HepG2 (cell line): Measurements from ENCODE around the gene CISD3. TPM values are rescaled to one million over a fixed set of nuclear protein-coding genes. Genes with fewer than 3 reads are reported as not detected.
A peak's percentile ranks its signal among the peaks of the same experiment; 100 is the strongest.

Experiments
- AGO2 ChIP-seq: fragments of 200-400 bp; formaldehyde crosslinking; optimal IDR thresholded peaks from 2 replicates; pipeline ENCODE3; 2017; ENCODE audit warnings: mild to moderate bottlenecking, low read depth, low read length, moderate library complexity
- ARNT2 ChIP-seq: sonication (generic); formaldehyde crosslinking; IDR thresholded peaks from 2 replicates; pipeline ENCODE4 v1.8.0; 2022; ENCODE audit warnings: mild to moderate bottlenecking, low read depth, missing genetic modification reagents, moderate library complexity
- ATF5 ChIP-seq: sonication (generic); formaldehyde crosslinking; IDR thresholded peaks from 2 replicates; pipeline ENCODE4 v1.4.0; 2020; ENCODE audit warnings: mild to moderate bottlenecking, low read depth, missing genetic modification reagents
- BHLHE40 ChIP-seq: IDR thresholded peaks from 2 replicates; pipeline ENCODE4 v1.6.1; 2011; ENCODE audit warnings: low read length, improper control_type of control experiment
- FIP1L1 ChIP-seq: fragments of 200-400 bp; formaldehyde crosslinking; IDR thresholded peaks from 2 replicates; pipeline ENCODE4 v1.6.1; 2018; ENCODE audit warnings: low read depth, mild to moderate bottlenecking, low read length, moderate library complexity, borderline replicate concordance; ENCODE audit not compliant: insufficient read depth
- FOXM1 ChIP-seq: sonication (generic); formaldehyde crosslinking; IDR thresholded peaks from 2 replicates; pipeline ENCODE4 v1.5.0; 2020; ENCODE audit warnings: missing genetic modification reagents
- HIVEP1 ChIP-seq: sonication (generic); formaldehyde crosslinking; IDR thresholded peaks from 2 replicates; pipeline ENCODE4 v1.4.0; 2020; ENCODE audit warnings: mild to moderate bottlenecking, missing genetic modification reagents
- HOMEZ ChIP-seq: IDR thresholded peaks from 2 replicates; pipeline ENCODE4 v1.6.1; 2016; ENCODE audit warnings: low read depth
- NR2C2 ChIP-seq: sonication (generic); formaldehyde crosslinking; IDR thresholded peaks from 2 replicates; pipeline ENCODE4 v1.4.0; 2020; ENCODE audit warnings: missing genetic modification reagents, mild to moderate bottlenecking, moderate library complexity, borderline replicate concordance
- THAP9 ChIP-seq: sonication (generic); formaldehyde crosslinking; IDR thresholded peaks from 2 replicates; pipeline ENCODE4; 2020; ENCODE audit warnings: missing genetic modification reagents, mild to moderate bottlenecking, borderline replicate concordance
- ZBTB26 ChIP-seq: IDR thresholded peaks from 2 replicates; pipeline ENCODE4 v1.6.1; 2016; ENCODE audit warnings: missing compliant biosample characterization, missing genetic modification reagents, borderline replicate concordance
- ZBTB44 ChIP-seq: sonication (generic); formaldehyde crosslinking; IDR thresholded peaks from 2 replicates; pipeline ENCODE4 v1.4.0; 2020; ENCODE audit warnings: missing genetic modification reagents
- ZKSCAN8 ChIP-seq: IDR thresholded peaks from 2 replicates; pipeline ENCODE4 v1.6.1; 2016; ENCODE audit warnings: borderline replicate concordance, missing genetic modification reagents, missing compliant biosample characterization
- ZNF17 ChIP-seq: sonication (generic); formaldehyde crosslinking; IDR thresholded peaks from 2 replicates; pipeline ENCODE4 v1.5.0; 2020; ENCODE audit warnings: mild to moderate bottlenecking, missing genetic modification reagents
- ZNF224 ChIP-seq: sonication (generic); formaldehyde crosslinking; IDR thresholded peaks from 2 replicates; pipeline ENCODE4 v1.5.0; 2020; ENCODE audit warnings: mild to moderate bottlenecking, missing genetic modification reagents
- ZNF33B ChIP-seq: sonication (generic); formaldehyde crosslinking; IDR thresholded peaks from 2 replicates; pipeline ENCODE4 v1.5.1; 2020; ENCODE audit warnings: mild to moderate bottlenecking, missing genetic modification reagents
- ZNF788 ChIP-seq: sonication (generic); formaldehyde crosslinking; IDR thresholded peaks from 2 replicates; pipeline ENCODE4 v1.5.0; 2020; ENCODE audit warnings: mild to moderate bottlenecking, missing genetic modification reagents, borderline replicate concordance
- polyA plus RNA-seq, 8 experiments: library from polyadenylated mRNA; depleted of rRNA in 3 of 8; stranded (reverse) in 7 of 8; unstranded in 1 of 8; fragments of >200 nt; fragmentation: Illumina TruSeq in 4 of 8; extraction: Trizol in 4 of 8; gene quantifications; 2 replicates each; pipeline versions ENCODE4 v1.2.1 to v1.2.3, GENCODE V29; 2011 to 2016; ENCODE audit warnings: low read depth in 4 of 8, missing spikeins in 1 of 8, mixed read lengths in 1 of 8; ENCODE audit not compliant: insufficient read depth in 1 of 8
- total RNA-seq, 5 experiments: library from RNA; depleted of rRNA; stranded (reverse); fragments of >200 nt; fragmentation: Illumina TruSeq; extraction: Trizol; gene quantifications; 2 replicates each; pipeline ENCODE4 v1.2.3, GENCODE V29; 2016; ENCODE audit warnings: low read depth in 1 of 5

Gene CISD3
- total and polyA plus RNA-seq, 2 of the 13 experiments (the other 11 are each of a cell fraction or from before 2014, with no cell fraction given) = 30.0 to 34.1 TPM

GRCh38 chr17:38730526-38731379 lies 612 bp downstream of the CISD3 start (continued):
- TF ChIP-seq THAP9 (peak; percentile 70), BHLHE40 (0 out of 2 replicates have a peak, but pooled peaks have one; percentile 12), ZBTB44 (no peak), ZNF224 (CRISPR knock-in tag) (peak; percentile 90; the same call in 1 of the 2 replicates), NR2C2 (0 out of 2 replicates have a peak, but pooled peaks have one; percentile 26), HIVEP1 (CRISPR knock-in tag) (peak; percentile 81; the same call in 1 of the 2 replicates), ARNT2 (CRISPR knock-in tag) (0 out of 2 replicates have a peak, but pooled peaks have one; percentile 70), ZKSCAN8 (peak; percentile 70; the same call in 1 of the 2 replicates), ZNF17 (CRISPR knock-in tag) (no peak), ZNF788 (CRISPR knock-in tag) (peak; percentile 65), ZNF33B (CRISPR knock-in tag) (0 out of 2 replicates have a peak, but pooled peaks have one; percentile 6), ATF5 (0 out of 2 replicates have a peak, but pooled peaks have one; percentile 20), FIP1L1 (0 out of 2 replicates have a peak, but pooled peaks have one; percentile 59), FOXM1 (no peak), ZBTB26 (CRISPR knock-in tag) (0 out of 2 replicates have a peak, but pooled peaks have one; percentile 47), HOMEZ (CRISPR knock-in tag) (peak; percentile 27; the same call in 1 of the 2 replicates), AGO2 (peak; percentile 64)
